HG03457 (cell line): Measurements from ENCODE around the gene ACRBP.

Source experiments
- ATAC-seq: cut with Tn5 transposase; IDR thresholded peaks from one replicate; pipeline ENCODE4 v1.9.1; 2021; ENCODE audit warnings: moderate number of reproducible peaks; ENCODE audit not compliant: unreplicated experiment

Gene ACRBP

DNA sequence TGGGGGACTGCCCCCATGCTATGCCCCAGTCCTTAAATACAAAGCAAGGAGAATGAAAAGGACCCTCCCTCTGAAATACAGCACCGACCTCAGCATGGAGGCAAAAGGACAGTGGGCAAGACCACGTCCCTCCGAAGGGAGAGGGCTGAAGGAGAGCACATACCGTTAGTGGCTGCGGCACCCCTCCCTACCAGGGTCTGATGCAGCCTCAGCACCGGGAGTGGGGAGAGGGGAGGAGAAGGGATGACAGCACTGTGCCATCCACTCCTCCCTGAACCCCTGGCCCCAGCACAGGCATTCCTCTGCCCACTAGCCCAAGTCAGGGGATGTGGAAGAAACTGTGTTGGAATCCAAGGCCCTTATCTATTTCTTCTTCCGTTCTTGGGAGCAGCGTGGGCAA, 3.6 kb upstream of the ACRBP start:
- ATAC-seq, result no peak

DNA sequence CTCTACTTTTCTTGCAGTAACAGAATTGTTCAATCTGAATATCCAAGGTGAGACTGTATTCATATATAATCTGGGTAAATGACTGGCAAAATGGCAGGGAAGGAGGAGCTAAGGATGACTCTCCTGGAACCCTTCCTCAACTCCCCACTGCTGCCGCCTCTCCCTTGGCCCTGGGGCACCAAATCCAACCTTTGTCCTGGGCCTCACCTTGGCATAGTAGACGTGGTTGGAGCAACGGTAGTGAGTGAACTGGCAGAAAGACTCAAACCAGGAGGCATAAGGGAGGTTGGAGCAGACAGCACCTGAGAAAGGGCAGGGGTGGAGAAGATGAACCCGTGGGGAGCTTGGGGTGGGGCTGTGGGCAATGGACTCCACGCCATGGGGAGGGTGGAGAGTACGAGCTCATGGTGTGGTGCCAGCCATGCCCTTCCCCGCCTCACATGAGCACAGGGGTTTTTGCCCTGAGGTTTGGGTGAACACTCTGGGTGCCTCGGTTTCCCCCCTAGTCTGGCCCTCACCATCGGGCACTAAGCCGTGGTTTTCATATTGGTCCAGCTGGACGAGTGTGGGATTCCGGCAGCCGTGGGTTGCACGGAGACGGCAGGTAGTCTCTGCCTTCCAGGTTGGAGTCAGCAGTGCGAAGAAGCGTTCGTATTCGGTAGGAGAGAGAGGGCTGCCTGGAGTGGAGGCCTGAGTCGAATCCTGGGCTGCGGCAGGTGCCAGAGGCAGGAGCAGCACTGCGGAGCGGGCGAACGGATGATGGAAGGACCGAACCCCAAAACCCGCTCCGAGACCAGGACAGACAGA, 753 bp downstream of the ACRBP start:
- ATAC-seq, result no peak

DNA sequence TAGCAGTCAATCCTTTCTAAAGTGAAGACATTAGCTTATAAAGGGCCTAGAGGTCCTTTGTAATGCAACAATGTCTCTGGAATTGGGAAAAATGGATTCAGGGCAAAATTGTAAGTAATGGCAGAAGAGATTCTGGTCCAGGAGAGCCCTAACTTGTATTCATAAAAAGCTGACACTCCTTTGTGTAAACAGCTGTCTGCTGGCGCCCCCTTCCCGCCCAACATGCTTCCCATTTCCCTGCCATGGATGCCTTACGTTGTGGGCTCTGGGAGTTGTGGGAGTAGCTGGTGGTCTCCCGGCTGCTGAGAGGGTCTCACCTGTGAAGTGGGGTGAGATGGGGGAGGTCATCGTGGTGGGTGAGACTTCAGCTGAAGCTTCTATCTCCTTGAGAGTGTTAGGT, 2.3 kb downstream of the ACRBP start:
- ATAC-seq, result no peak

DNA sequence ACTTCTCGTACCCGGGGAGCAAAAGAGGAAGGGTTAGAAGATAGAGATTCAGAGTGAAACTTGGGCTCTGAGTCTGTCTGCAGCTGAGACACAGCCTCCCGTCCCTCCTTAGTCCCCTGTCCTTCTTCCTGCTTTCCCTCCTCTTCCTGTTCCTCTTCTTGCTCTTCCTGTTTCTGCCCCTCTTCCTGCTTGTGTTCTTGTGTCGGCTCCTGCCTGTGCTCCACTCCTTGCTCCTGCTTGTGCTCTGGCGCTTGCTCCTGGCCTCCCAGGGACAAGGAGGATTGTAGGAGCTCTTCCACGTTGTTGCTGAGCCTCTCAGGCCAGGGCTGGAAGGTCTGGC, 3.0 kb downstream of the ACRBP start:
- no peak for ATAC-seq

DNA sequence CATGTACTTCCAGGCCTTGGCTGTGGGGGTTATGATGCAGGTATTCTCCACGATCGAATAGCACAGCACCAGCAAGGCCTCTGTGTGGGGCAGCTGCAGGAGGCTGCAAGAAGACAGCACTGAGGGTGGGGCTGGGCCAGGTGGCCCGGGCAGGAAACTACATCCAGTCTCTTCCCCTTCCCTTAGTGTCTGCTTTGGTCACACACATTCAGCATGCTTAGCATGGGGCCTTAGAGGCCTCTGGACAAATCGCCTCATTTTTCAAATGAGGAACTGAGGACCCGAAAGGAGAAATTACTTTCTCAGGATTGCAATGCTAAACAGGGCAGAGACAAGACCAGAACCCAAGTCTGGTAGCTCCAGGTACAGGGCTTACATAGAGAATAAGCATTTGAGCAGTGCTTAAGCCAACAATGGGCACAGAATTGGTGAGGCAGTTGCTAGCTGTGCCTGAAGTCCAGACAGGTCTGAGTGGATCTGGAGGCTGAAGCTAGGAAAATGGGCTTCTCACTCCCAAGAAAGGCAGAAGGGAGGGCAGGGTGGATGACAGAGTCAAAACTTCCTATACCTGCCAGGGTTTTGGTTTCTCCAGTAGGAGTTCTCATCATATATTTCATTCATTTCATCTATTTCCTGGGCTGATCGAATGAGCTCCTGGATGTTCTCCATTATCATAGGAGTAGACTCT, 3.5 kb downstream of the ACRBP start:
- ATAC-seq, result no peak

DNA sequence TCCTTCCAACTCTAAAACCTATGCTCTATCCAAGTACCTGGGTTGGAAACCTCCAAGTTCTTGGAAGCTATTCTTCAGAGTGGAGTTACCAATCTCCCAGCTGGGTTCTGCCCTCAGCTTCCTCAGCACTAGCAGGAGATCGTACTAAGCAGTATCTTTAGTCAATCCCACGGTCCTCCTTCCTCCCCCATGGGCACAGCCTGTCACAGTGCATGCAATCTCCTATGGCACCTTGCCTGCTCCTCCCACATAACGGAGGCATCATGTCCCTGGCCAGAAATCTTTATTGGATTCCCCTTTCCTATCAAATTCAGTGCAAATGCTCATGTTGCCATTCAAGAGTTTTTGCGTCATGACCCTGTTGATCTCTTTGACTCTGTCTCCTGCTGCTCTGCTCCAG, 6.1 kb downstream of the ACRBP start:
- ATAC-seq, result no peak

DNA sequence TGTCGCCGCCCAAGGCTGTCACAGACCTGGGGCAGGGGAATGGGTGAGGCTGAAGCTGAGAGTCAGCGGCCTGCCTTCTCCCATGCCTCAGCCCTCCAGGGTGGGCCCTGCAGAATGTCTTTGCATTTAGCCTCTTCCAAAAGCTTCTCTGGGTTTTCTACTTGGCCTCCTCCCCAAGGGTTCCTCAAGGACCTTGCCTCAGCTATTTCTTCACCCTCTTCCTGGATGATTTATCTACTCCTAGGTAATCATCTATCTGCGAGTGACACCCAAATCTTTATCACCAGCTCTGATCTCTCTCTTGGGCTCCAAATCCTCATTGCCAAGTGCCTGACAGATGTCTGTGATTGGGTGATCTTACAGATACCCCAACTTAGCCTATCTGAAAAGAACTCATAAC, 6.7 kb downstream of the ACRBP start:
- ATAC-seq, result no peak

DNA sequence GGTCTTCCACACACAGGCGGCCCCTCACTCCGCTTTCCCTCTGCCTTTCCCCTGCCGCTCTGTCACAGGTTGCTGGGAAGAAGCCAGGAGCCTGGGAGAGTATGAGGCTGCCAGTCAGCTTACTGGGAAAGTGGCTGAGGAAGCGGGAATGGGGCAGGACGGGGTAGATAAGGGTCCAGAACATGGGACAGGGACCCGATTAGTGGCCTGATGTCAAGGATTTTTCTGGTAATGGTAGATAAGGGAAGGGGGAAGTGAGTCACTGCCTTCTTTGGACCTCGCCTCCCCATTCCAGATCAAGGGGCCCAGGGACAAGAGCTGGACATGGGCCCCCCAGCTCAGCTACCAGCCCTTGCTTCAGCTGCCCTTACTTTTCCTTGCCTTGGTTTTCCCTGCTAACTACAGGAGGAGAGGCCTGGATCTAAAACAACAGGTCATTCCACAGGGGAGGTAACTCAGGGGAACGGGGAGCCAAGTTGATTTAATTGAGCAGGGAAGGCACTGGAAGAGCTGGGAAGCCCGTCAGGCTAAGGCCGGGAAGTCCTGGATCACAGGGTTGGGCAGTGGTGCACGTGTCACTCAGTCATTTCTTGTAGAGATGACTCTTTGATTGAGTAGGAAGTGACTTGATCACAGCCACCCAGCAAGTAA, 8.0 kb downstream of the ACRBP start:
- ATAC-seq, result no peak

DNA sequence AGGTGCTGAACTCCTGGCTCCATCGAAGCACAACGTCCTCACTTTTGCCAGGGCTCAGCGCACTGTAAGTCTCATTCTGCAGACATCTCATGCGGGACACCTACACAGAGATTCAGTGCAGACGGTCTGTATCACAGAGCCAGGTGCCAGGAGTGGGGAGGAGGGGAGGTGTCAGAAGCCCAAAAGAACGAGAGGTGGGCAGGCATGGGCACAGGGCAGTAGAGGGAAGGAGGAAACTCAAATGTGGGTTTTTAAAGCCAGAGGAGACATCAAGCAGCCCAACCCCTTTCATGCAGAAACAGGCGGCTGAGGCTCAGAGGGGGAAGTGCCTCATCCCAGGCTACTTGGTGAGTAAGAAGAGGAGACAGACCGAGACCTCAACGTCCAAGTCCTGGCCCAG, 8.9 kb downstream of the ACRBP start:
- no peak for ATAC-seq

DNA sequence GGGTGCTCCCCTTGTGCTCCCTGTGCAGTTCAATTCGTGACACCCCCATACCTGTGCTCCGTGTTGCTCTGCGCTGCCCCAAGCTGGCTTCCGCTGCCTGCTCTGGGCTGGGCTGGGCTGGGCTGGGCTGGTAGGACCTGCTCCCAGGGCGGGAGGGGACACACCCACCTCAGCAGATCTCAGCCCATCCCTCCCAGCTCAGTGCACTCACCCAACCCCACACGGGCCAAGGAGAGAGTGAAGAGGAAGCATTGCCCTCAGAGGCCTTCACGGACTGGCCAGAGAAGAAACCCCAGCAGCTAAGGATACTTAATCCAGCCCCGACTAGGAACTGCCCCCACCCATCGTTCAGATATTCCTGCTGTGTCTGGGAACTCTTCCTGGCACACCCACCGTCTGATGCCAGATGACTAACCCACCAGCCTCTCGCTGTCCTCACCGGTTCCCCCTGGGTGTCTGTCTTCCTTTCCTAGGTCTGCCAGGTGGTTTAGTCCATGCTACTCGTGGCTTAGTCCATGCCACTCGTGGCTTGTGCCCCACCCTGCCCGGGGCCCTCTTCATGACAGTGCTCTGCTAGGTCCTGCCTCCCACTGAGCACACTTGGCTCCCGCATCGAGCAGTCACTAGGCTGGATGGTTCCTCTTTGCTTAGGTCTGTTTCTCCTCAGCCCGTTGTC, 11.2 kb downstream of the ACRBP start, which contains the start of gene LPAR5:
TSS of gene LPAR5 (minus strand) at position 104 of the 676 bp plus-strand sequence. CDS start 14,711 bp downstream, outside the sequence.
- no peak for ATAC-seq

DNA sequence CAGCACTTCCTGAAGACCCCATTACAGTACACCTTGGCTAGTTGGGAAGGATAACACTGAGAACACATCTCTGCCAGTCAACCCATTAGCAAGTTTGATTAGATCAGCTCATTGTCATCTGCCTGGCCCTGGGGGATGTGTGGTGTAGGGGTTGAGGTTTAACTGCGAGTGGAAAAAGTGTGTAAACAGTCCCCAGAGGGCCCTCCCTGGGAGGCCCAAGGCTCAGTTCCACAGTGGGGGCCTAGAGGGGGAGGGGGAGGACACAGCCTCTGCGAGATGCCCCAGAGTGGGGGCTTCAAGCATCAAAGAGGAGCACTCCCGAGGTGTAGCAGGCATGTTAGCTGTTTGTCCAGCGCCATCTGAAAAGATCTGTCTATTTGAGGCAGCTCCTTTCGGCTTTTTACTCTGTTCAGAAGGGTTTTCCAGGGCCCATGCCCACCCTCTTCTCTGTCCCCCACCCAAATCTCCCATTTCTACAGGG, 11.8 kb downstream of the ACRBP start:
- ATAC-seq, result no peak

DNA sequence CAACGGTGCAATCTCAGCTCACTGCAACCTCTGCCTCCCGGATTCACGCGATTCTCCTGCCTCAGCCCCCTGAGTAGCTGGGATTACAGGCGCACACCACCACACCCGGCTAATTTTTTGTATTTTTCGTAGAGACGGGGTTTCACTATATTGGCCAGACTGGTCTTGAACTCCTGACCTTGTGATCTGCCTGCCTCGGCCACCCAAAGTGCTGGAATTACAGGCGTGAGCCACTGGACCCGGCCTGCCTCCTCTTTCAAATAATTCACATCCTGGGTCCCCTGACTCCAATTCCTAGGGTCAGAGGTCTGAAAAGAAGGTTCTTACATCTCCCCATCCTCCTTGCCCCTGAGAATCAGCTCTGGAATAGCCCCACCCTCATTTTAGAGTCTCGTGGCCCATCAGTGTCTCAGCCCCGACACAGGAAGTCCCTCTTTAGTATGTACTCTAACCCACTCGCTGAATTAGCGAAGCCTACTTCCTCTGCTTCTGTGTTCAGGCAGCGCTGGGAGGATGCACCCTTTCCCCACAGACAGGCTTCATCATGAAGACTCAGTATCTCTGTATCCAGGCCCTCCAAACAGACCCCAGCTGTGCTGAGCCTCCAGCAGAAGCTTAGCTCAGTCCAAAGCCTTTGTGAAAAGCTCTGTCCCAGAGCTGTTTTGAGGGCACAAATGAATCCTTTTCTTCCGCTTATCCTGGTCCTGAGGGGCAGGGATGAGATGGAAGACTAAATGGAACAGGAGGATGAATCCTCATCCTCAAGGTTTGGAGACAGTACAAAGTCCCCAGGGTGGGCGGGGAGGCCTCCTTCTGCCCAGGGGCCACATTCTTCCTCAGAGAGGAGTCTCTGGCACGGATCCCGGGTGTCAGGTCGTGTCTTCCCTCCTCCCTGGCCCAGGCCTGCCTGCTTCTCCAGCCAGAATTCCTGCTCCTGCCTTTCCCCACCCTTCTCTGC, 14.9 kb downstream of the ACRBP start:
- no peak for ATAC-seq

DNA sequence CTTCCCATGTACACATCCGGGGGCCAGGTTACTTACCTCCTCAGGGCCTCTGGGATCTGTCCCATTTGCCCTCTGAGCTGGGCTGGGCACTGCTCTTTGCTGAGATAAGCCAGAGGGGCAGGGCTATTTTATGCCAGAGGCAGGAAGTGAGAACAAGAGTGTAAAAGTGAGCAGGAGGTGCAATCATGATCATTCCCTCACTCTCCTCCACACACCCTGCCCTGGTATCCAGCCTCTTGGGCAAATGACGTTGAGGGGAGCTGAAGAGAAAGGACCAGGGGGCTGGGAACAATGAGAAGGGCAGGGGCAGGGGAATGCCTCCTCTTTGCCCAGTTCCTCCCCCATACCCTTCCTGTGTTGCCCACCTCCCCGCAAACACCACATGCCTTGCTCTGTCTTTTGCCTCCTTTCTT, 15.7 kb downstream of the ACRBP start:
- no peak for ATAC-seq

DNA sequence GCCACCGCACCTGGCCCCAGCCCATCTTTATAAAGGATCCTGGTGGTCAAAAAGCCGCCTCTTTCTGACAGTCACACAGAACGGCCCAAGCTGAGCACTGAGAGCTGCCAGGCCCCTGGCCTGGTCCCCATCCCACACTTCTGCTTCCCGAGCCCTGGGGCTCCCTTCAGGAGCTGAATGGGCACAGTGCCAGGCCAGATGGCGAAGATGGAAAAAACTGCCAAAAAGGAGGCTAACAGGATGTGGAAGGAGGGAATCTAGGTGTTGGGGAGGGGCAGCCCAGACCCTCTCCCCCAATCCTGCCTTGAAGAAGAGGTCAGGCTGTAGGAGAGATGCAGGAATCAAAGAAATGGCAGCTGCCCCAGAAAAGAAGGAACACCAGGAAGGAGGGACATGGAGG, 16.5 kb downstream of the ACRBP start:
- no peak for ATAC-seq

DNA sequence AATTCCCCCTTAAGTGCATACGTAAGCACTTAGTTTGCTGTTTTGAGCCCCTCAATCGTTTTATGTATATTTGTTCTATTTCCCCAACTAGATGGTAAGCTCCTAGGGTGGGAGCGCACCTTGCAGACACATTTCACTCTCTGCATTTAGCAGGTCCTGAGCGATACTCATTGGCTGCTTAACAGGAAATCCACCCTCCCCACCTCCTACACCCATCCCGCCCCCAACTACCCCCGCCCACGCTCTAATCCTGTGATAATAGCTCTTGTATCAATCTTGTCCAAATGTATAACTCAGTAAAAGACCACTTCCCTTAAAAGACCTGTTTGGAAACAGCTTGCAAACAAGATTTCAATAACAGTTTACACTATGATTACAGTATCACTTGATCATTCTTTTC, 19.6 kb downstream of the ACRBP start:
- ATAC-seq, result no peak

DNA sequence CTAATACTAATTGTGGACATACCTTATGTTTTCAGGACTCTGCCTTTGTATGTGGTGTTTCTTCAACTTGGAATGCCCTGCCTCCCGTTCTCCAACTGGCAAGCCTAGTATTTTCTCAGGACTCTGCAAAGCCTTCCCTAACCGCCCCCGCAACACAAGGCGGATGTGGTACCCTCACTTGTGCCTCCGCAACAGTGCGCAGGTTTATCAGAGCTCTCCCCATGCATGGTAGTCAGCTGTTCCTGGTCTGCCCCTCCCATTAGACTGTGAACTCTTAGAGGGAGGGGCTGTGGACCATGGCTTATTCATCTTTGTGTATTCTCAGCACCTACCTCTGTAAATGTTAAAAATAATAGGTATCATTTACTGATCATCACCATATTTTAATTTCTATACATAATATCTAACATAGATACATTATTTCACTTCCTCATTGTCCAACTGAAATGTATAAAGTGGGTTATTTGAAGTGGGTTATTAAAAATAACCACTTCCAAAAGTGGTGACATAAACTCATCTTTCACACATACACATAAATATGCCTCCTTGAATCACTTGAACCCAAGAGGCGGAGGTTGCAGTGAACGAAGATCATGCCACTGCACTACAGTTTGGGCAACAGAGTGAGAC, 20.5 kb downstream of the ACRBP start:
- ATAC-seq, result no peak

DNA sequence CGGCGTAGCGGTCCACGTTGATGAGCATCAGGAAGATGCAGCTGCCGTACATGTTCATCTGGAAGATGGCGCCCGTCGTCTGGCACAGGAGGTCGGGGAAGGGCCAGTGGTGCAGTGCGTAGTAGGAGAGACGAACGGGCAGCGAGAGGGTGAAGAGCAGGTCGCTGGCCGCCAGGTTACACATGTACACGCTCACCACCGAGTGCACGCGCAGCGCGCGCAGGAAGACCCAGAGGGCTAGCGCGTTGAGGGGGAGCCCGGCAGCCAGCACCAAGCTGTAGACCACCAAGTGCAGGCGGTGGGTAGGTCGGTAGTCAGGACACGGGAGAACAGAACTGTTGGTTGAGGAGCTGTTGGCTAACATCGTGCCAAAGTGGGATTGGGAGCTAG, 26.4 kb downstream of the ACRBP start:
- no peak for ATAC-seq

DNA sequence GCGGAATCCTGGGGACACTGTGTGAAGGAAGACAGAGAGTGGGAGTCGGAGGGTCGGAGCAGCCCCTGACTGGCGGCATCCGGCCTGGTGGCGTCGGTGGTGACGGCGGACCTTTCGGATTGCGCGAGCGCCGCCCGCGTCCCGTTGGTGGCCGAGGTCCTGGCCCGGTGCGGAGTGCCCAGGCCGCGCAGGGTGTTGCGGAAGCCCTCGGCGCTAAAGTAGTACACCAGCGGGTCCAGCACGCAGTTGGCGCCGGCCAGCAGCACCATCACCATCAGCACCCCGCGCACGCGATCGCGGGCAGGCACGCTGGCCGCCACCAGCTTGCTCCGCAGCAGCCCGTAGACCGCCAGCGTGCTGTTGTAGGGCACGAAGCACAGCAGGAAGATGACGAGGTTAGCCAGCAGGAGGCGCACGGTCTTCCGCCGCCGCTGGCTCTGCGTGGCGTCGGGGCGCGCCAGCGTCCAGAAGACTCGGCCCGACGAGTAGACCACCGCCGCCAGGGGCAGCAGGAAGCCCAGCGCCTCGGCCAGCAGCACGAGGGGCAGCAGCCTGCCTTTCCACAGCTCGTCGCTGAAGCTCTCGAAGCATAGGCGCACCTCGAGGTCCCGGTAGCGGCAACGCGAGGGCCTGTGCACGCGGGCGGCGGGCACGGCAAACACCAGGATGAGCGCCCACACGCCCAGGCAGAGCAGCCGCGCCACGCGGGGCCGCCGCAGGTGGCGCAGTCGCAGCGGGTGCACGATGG, 26.9 kb downstream of the ACRBP start:
- ATAC-seq, result no peak
